Fibroblast of villous mesenchyme (primary cell): Measurements from ENCODE around the gene MKLN1. TPM values are rescaled to one million over a fixed set of nuclear protein-coding genes. Genes with fewer than 3 reads are reported as not detected.

Experiments
- DNase-seq: peaks from one replicate; pipeline ENCODE4 v3.0.0-alpha.2; 2010; ENCODE audit warnings: low read depth
- H3K4me3 ChIP-seq: 2 replicates; pipeline ENCODE4 v1.5.1; 2011; ENCODE audit warnings: low read depth, mild to moderate bottlenecking, low read length
- CTCF ChIP-seq: IDR thresholded peaks from 2 replicates; pipeline ENCODE4 v1.5.1; 2012; ENCODE audit warnings: low read depth, mild to moderate bottlenecking, low read length; ENCODE audit not compliant: insufficient read depth
- total RNA-seq: library from RNA; depleted of rRNA; stranded (reverse); fragments of >200 nt; gene quantifications from 2 replicates; pipeline ENCODE4 v1.2.3, GENCODE V29; 2012

MKLN1 gene
- total RNA-seq, 1 donor: 72.5 TPM

- DNase-seq: no peak
- TF ChIP-seq CTCF: no peak
- H3K4me3 ChIP-seq: no peak overlapping the region
Observed at GRCh38 chr7:131289051-131289450, 38.6 kb upstream of the MKLN1 start.

- H3K4me3 ChIP-seq: no peak overlapping the region
- DNase-seq: no peak
- TF ChIP-seq CTCF: no peak
Observed at GRCh38 chr7:131292141-131292905, 35.4 kb upstream of the MKLN1 start.

GRCh38 chr7:131293018-131293417 is 34.7 kb upstream of the MKLN1 start:
- no peak for DNase-seq
- H3K4me3 ChIP-seq: no peak overlapping the region
- TF ChIP-seq CTCF: no peak

GRCh38 chr7:131294553-131294952 is 33.1 kb upstream of the MKLN1 start:
- H3K4me3 ChIP-seq: no peak overlapping the region
- TF ChIP-seq CTCF: no peak
- DNase-seq: peak; percentile 39

GRCh38 chr7:131298608-131298992 is 29.1 kb upstream of the MKLN1 start:
- no peak overlapping the region for H3K4me3 ChIP-seq
- no peak for TF ChIP-seq CTCF
- DNase-seq: no peak

- no peak overlapping the region for H3K4me3 ChIP-seq
- no peak for DNase-seq
- no peak for TF ChIP-seq CTCF
Observed at GRCh38 chr7:131299074-131299473, 28.6 kb upstream of the MKLN1 start.

- no peak for DNase-seq
- no peak overlapping the region for H3K4me3 ChIP-seq
- TF ChIP-seq CTCF: no peak
Observed at GRCh38 chr7:131300078-131300477, 27.6 kb upstream of the MKLN1 start.
